D341Med (cell line): ENCODE measurements around the gene SMO.
"Not testable (repeated sequence)": the region's sequence is repeated elsewhere in the genome, so short reads cannot be mapped to it uniquely, and the experiment has no call there.

Experiments used
- DNase-seq: peaks from one replicate; pipeline ENCODE4 v3.0.0; 2012; ENCODE audit warnings: low spot score

Gene SMO

GRCh38 chr7:129240119-129240820 lies 51.8 kb downstream of the SMO start:
- DNase-seq: no peak

- DNase-seq: no peak
Measured at GRCh38 chr7:129244220-129244619, 55.8 kb downstream of the SMO start.

GRCh38 chr7:129245533-129245932 lies 57.1 kb downstream of the SMO start:
- no peak for DNase-seq

GRCh38 chr7:129247087-129247486 lies 58.7 kb downstream of the SMO start:
- no peak for DNase-seq

- DNase-seq: peak; percentile 54
Measured at GRCh38 chr7:129252128-129252527, 63.7 kb downstream of the SMO start.

- not testable (repeated sequence) for DNase-seq
Measured at GRCh38 chr7:129252603-129253002, 64.2 kb downstream of the SMO start.

GRCh38 chr7:129255800-129256199 lies 67.4 kb downstream of the SMO start:
- no peak for DNase-seq

- no peak for DNase-seq
Measured at GRCh38 chr7:129256221-129256620, 67.8 kb downstream of the SMO start.

- DNase-seq: no peak
Measured at GRCh38 chr7:129257168-129257567, 68.7 kb downstream of the SMO start.

- DNase-seq: peak; percentile 53
Measured at GRCh38 chr7:129258649-129259389, 70.4 kb downstream of the SMO start.

GRCh38 chr7:129262324-129262723 lies 73.9 kb downstream of the SMO start:
- no peak for DNase-seq
